Measurements from ENCODE around the gene THYN1. TPM values are rescaled to one million over a fixed set of nuclear protein-coding genes. Genes with fewer than 3 reads are reported as not detected.
A peak's percentile ranks its signal among the peaks of the same experiment; 100 is the strongest.

THYN1 gene
- total RNA-seq, 4 donors from 2014 or later: 31.7 to 62.8 (median 42.6) TPM

DNA sequence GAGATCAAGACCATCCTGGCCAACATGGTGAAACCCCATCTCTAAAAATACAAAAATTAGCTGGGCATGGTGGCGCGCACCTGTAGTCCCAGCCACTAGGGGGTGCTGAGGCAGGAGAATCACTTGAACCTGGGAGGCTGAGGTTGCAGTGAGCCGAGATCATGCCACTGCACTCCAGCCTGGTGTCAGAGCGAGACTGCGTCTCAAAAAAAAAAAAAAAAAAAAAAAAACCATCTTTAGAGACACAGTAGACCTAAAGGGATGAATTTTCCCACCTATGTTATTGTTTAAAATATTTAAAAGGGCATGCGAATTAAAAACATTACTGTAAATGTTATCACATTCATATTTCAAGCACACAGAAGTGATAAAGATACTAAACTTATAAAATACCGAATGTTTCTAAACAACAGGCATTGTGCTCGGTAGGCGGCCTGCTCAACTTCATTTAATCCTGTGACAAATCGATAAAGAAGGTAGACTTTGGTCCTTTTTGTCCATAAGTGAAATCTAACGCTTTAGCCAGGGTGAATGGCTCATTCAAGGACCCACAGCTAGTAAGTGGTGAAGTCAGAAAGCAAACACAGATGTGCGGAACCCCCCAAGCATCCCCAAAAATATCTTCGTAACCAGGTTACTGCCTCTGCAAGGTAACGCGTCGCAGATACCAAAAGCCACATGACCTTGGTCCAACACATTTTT, 45.5 kb downstream of the THYN1 start:
- Histone ChIP-seq H3K27ac (no peak overlapping the region), H3K27me3 (no peaks in the 10 kb centered on the region), H3K9me3 (no peaks in the 10 kb centered on the region), H3K4me1 (peaks cover 2% of the 10 kb centered on the region), H3K36me3 (peaks cover 58% of the 10 kb centered on the region), H3K4me3 (no peak overlapping the region)
- TF ChIP-seq POLR2AphosphoS5 (IDR thresholded peaks at IDR 0.05): no peak
- TF ChIP-seq, protein P1, sequence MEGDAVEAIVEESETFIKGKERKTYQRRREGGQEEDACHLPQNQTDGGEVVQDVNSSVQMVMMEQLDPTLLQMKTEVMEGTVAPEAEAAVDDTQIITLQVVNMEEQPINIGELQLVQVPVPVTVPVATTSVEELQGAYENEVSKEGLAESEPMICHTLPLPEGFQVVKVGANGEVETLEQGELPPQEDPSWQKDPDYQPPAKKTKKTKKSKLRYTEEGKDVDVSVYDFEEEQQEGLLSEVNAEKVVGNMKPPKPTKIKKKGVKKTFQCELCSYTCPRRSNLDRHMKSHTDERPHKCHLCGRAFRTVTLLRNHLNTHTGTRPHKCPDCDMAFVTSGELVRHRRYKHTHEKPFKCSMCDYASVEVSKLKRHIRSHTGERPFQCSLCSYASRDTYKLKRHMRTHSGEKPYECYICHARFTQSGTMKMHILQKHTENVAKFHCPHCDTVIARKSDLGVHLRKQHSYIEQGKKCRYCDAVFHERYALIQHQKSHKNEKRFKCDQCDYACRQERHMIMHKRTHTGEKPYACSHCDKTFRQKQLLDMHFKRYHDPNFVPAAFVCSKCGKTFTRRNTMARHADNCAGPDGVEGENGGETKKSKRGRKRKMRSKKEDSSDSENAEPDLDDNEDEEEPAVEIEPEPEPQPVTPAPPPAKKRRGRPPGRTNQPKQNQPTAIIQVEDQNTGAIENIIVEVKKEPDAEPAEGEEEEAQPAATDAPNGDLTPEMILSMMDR (IDR thresholded peaks at IDR 0.05): peak; percentile 41 to 71
- 86% methylated on average over 16 of the region's 16 CpGs for WGBS
- DNase-seq (ENCODE audit: low spot score in 2 of 2): no peak

DNA sequence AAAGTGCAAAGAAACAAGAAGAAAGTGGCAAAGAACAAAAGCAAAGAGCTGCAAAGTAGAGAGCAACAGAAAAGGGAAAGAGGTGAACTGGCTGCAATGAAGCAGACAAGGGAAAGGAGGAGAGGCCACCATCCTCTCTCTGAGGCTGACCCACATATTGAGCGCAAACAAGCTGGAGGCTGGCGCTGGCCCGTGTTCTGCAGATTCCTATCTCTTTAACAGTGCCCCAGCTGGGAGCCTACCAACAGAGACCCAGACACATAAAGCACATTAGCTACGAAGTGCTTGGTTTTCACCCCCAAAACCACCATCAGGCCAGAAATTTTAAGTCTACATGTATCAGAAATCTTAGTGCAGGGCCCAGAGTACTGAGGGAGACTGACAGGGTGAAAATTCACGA, 47.0 kb downstream of the THYN1 start:
- Histone ChIP-seq H3K9me3 (no peaks in the 10 kb centered on the region), H3K27ac (peak overlapping the region; percentile 70), H3K4me3 (no peak overlapping the region), H3K27me3 (no peaks in the 10 kb centered on the region), H3K36me3 (peaks cover 73% of the 10 kb centered on the region), H3K4me1 (peaks cover 2% of the 10 kb centered on the region)
- no peak for DNase-seq (ENCODE audit: low spot score in 2 of 2)
- 75% methylated on average over 5 of the region's 5 CpGs for WGBS
- TF ChIP-seq POLR2A (IDR thresholded peaks at IDR 0.05): no peak

DNA sequence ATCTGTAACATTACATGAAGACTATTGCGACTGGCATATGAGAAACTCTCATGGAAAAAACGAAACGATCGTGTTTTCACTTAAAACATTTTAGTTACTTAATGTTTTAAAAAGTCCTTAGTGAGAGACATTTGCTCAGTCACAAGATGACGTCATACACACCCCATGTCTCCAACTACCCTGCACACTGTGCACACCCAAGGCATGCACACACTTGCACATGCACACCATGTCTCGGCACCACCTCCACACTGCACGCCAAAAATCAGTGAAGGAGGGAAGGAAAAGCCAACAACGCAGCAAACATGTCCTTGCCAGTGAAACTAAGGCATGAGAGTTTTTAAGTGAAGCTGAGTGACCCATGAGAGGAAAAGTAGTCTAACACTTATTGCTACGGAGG, 47.4 kb downstream of the THYN1 start:
- H3K4me3 ChIP-seq: no peak overlapping the region
- TF ChIP-seq, protein P1 (IDR thresholded peaks at IDR 0.05): no peak
- DNase-seq (ENCODE audit: low spot score in 2 of 2): no peak
- 71% methylated on average over 9 of the region's 9 CpGs for WGBS
- no peaks in the 10 kb centered on the region for H3K9me3 ChIP-seq
- H3K4me1 ChIP-seq: peaks cover 2% of the 10 kb centered on the region
- peak overlapping the region; percentile 70 for H3K27ac ChIP-seq
- no peaks in the 10 kb centered on the region for H3K27me3 ChIP-seq
- H3K36me3 ChIP-seq: peaks cover 77% of the 10 kb centered on the region

DNA sequence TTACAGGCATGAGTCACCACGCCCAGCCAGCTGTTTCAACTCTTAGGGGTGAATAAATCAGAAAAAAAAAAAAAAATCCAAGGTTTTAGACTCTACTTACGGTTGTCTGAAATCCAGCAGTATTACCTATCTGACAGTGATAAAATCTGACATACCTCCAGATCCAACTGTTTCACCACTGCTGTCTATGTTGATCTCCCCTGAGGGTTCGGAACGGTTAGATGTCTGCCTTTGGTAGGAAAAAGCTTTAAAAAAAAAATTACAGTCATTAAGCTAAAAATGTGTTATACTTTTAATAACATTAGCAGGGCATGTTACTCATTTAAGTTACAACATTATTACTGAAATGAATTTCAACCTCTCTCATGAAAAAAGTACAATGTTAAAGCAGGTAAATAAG, 50.5 kb downstream of the THYN1 start:
- no peak for TF ChIP-seq POLR2AphosphoS5 (IDR thresholded peaks at IDR 0.05)
- TF ChIP-seq EP300 (IDR thresholded peaks at IDR 0.05): no peak
- TF ChIP-seq, protein P1 (IDR thresholded peaks at IDR 0.05): no peak
- no peak for TF ChIP-seq POLR2A (IDR thresholded peaks at IDR 0.05)
- Histone ChIP-seq H3K9me3 (no peaks in the 10 kb centered on the region), H3K27me3 (no peaks in the 10 kb centered on the region), H3K4me3 (no peak overlapping the region), H3K27ac (no peak overlapping the region), H3K4me1 (peaks cover 2% of the 10 kb centered on the region), H3K36me3 (peaks cover 72% of the 10 kb centered on the region)
- WGBS: 76% methylated on average over 4 of the region's 4 CpGs
- no peak for DNase-seq (ENCODE audit: low spot score in 2 of 2)

DNA sequence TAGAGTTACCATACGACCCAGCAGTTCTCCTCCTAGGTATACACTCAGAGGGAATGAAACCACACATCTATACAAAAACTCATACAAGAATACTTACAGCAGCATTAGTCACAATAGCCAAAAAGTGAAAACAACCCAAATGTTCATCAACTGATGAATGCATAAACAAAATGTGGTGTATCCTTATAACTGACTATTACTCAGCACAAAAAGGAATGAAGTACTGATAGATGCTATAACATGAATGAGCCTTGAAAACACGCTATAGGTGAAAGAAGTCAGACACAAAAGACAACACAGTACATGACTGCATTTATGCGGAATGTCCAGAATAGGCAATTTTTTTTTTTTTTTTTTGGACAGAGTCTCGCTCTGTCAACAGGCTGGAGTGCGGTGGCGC, 52.5 kb downstream of the THYN1 start:
- DNase-seq (ENCODE audit: low spot score in 2 of 2): no peak

More for the DNA sequence above, 52.5 kb downstream of the THYN1 start:
- Histone ChIP-seq H3K4me1 (no peaks in the 10 kb centered on the region), H3K27me3 (no peaks in the 10 kb centered on the region), H3K4me3 (no peak overlapping the region), H3K9me3 (no peaks in the 10 kb centered on the region), H3K36me3 (peaks cover 64% of the 10 kb centered on the region), H3K27ac (no peak overlapping the region)
- 94% methylated on average over 6 of the region's 6 CpGs for WGBS
- TF ChIP-seq POLR2A (IDR thresholded peaks at IDR 0.05) (no peak), POLR2AphosphoS5 (IDR thresholded peaks at IDR 0.05) (no peak), EP300 (IDR thresholded peaks at IDR 0.05) (no peak)
- TF ChIP-seq, protein P1 (IDR thresholded peaks at IDR 0.05): no peak

All from suprapubic skin (tissue), 4 donors.